ENCODE results near the gene YAF2. TPM values are rescaled to one million over a fixed set of nuclear protein-coding genes. Genes with fewer than 3 reads are reported as not detected.

The YAF2 gene
- total RNA-seq, 1 experiment from 2014 or later, result 9.5 TPM

Other genes with a start within 250 kb of the YAF2 start
- 20.2 and 22.3 TPM in 2 replicates for gene GXYLT1, start 93.4 kb downstream of the YAF2 start, total RNA-seq (2014; rRNA removed; shearing (Covaris generic))
- gene ZCRB1, start 87.8 kb upstream of the YAF2 start, total RNA-seq (2014; rRNA removed; shearing (Covaris generic)), result 52.6 and 57.8 TPM in 2 replicates
- 73.5 and 96.5 TPM in 2 replicates for gene PPHLN1, start 87.9 kb upstream of the YAF2 start, total RNA-seq (2014; rRNA removed; shearing (Covaris generic))

Measured in H4 (cell line).